ENCODE measurements around the gene HS6ST3. TPM values are rescaled to one million over a fixed set of nuclear protein-coding genes. Genes with fewer than 3 reads are reported as not detected.

The HS6ST3 gene
- polyA plus RNA-seq, 1 donor = 1.4 TPM

GRCh38 chr13:96415831-96416385 is 326.0 kb downstream of the HS6ST3 start:
- H3K27me3 ChIP-seq (ENCODE audit: control insufficient read depth, insufficient read depth, low read length) = no peaks in the 10 kb centered on the region
- H3K27ac ChIP-seq (ENCODE audit: low read length) = no peak overlapping the region
- no peaks in the 10 kb centered on the region for H3K36me3 ChIP-seq (ENCODE audit: control insufficient read depth, insufficient read depth, low read length)
- DNase-seq = no peak
- no peaks in the 10 kb centered on the region for H3K9me3 ChIP-seq (ENCODE audit: control insufficient read depth, low read depth, low read length)
- no peaks in the 10 kb centered on the region for H3K4me1 ChIP-seq (ENCODE audit: control insufficient read depth, insufficient read depth, low read length)
- no peak overlapping the region for H3K4me3 ChIP-seq (ENCODE audit: low read length)
- WGBS (ENCODE audit: insufficient coverage, low lambda C conversion rate) = no CpG with 5 or more reads among the region's 1 CpG

- no peaks in the 10 kb centered on the region for H3K36me3 ChIP-seq (ENCODE audit: control insufficient read depth, insufficient read depth, low read length)
- no peaks in the 10 kb centered on the region for H3K27me3 ChIP-seq (ENCODE audit: control insufficient read depth, insufficient read depth, low read length)
- 75% methylated on average over 2 of the region's 6 CpGs for WGBS (ENCODE audit: insufficient coverage, low lambda C conversion rate)
- no peak overlapping the region for H3K27ac ChIP-seq (ENCODE audit: low read length)
- no peak for DNase-seq
- no peaks in the 10 kb centered on the region for H3K4me1 ChIP-seq (ENCODE audit: control insufficient read depth, insufficient read depth, low read length)
- H3K4me3 ChIP-seq (ENCODE audit: low read length) = no peak overlapping the region
- H3K9me3 ChIP-seq (ENCODE audit: control insufficient read depth, low read depth, low read length) = no peaks in the 10 kb centered on the region
These were observed 328.2 kb downstream of the HS6ST3 start for GRCh38 chr13:96417939-96418685.

GRCh38 chr13:96421314-96421713 is 331.4 kb downstream of the HS6ST3 start:
- H3K4me3 ChIP-seq (ENCODE audit: low read length) = no peak overlapping the region
- H3K36me3 ChIP-seq (ENCODE audit: control insufficient read depth, insufficient read depth, low read length) = no peaks in the 10 kb centered on the region
- no peak for DNase-seq
- H3K27ac ChIP-seq (ENCODE audit: low read length) = no peak overlapping the region
- H3K27me3 ChIP-seq (ENCODE audit: control insufficient read depth, insufficient read depth, low read length) = no peaks in the 10 kb centered on the region
- H3K9me3 ChIP-seq (ENCODE audit: control insufficient read depth, low read depth, low read length) = no peaks in the 10 kb centered on the region
- no peaks in the 10 kb centered on the region for H3K4me1 ChIP-seq (ENCODE audit: control insufficient read depth, insufficient read depth, low read length)

- 90% methylated on average over 2 of the region's 4 CpGs for WGBS (ENCODE audit: insufficient coverage, low lambda C conversion rate)
- H3K4me3 ChIP-seq (ENCODE audit: low read length) = no peak overlapping the region
- H3K27me3 ChIP-seq (ENCODE audit: control insufficient read depth, insufficient read depth, low read length) = no peaks in the 10 kb centered on the region
- H3K4me1 ChIP-seq (ENCODE audit: control insufficient read depth, insufficient read depth, low read length) = no peaks in the 10 kb centered on the region
- no peak overlapping the region for H3K27ac ChIP-seq (ENCODE audit: low read length)
- no peaks in the 10 kb centered on the region for H3K36me3 ChIP-seq (ENCODE audit: control insufficient read depth, insufficient read depth, low read length)
- DNase-seq = no peak
- no peaks in the 10 kb centered on the region for H3K9me3 ChIP-seq (ENCODE audit: control insufficient read depth, low read depth, low read length)
These were observed 332.1 kb downstream of the HS6ST3 start for GRCh38 chr13:96422002-96422401.

GRCh38 chr13:96426167-96426566 is 336.3 kb downstream of the HS6ST3 start:
- Histone ChIP-seq H3K27me3 (ENCODE audit: control insufficient read depth, insufficient read depth, low read length) (no peaks in the 10 kb centered on the region), H3K27ac (ENCODE audit: low read length) (no peak overlapping the region), H3K36me3 (ENCODE audit: control insufficient read depth, insufficient read depth, low read length) (no peaks in the 10 kb centered on the region), H3K4me3 (ENCODE audit: low read length) (no peak overlapping the region), H3K4me1 (ENCODE audit: control insufficient read depth, insufficient read depth, low read length) (peaks cover 11% of the 10 kb centered on the region), H3K9me3 (ENCODE audit: control insufficient read depth, low read depth, low read length) (peaks cover 4% of the 10 kb centered on the region)
- DNase-seq = no peak
- 90% methylated on average over 2 of the region's 3 CpGs for WGBS (ENCODE audit: insufficient coverage, low lambda C conversion rate)

GRCh38 chr13:96428911-96429310 is 339.0 kb downstream of the HS6ST3 start:
- DNase-seq = peak; percentile 59 to 77
- Histone ChIP-seq H3K27me3 (ENCODE audit: control insufficient read depth, insufficient read depth, low read length) (no peaks in the 10 kb centered on the region), H3K4me3 (ENCODE audit: low read length) (no peak overlapping the region), H3K4me1 (ENCODE audit: control insufficient read depth, insufficient read depth, low read length) (peaks cover 11% of the 10 kb centered on the region), H3K27ac (ENCODE audit: low read length) (peak overlapping the region; percentile 62), H3K9me3 (ENCODE audit: control insufficient read depth, low read depth, low read length) (peaks cover 4% of the 10 kb centered on the region), H3K36me3 (ENCODE audit: control insufficient read depth, insufficient read depth, low read length) (no peaks in the 10 kb centered on the region)
- WGBS (ENCODE audit: insufficient coverage, low lambda C conversion rate) = 34% methylated on average over 4 of the region's 5 CpGs

- Histone ChIP-seq H3K9me3 (ENCODE audit: control insufficient read depth, low read depth, low read length) (peaks cover 4% of the 10 kb centered on the region), H3K4me1 (ENCODE audit: control insufficient read depth, insufficient read depth, low read length) (peaks cover 11% of the 10 kb centered on the region), H3K27me3 (ENCODE audit: control insufficient read depth, insufficient read depth, low read length) (no peaks in the 10 kb centered on the region), H3K36me3 (ENCODE audit: control insufficient read depth, insufficient read depth, low read length) (no peaks in the 10 kb centered on the region), H3K27ac (ENCODE audit: low read length) (no peak overlapping the region), H3K4me3 (ENCODE audit: low read length) (no peak overlapping the region)
- 100% methylated on average over 3 of the region's 5 CpGs for WGBS (ENCODE audit: insufficient coverage, low lambda C conversion rate)
- no peak for DNase-seq
These were observed 341.2 kb downstream of the HS6ST3 start for GRCh38 chr13:96431044-96431581.

GRCh38 chr13:96444676-96445075 is 354.8 kb downstream of the HS6ST3 start:
- WGBS (ENCODE audit: insufficient coverage, low lambda C conversion rate) = 88% methylated on average over 2 of the region's 3 CpGs
- Histone ChIP-seq H3K4me3 (ENCODE audit: low read length) (no peak overlapping the region), H3K27me3 (ENCODE audit: control insufficient read depth, insufficient read depth, low read length) (no peaks in the 10 kb centered on the region), H3K36me3 (ENCODE audit: control insufficient read depth, insufficient read depth, low read length) (no peaks in the 10 kb centered on the region), H3K27ac (ENCODE audit: low read length) (no peak overlapping the region), H3K4me1 (ENCODE audit: control insufficient read depth, insufficient read depth, low read length) (no peaks in the 10 kb centered on the region), H3K9me3 (ENCODE audit: control insufficient read depth, low read depth, low read length) (no peaks in the 10 kb centered on the region)
- no peak for DNase-seq

- H3K36me3 ChIP-seq (ENCODE audit: control insufficient read depth, insufficient read depth, low read length) = no peaks in the 10 kb centered on the region
- DNase-seq = no peak
- H3K27me3 ChIP-seq (ENCODE audit: control insufficient read depth, insufficient read depth, low read length) = no peaks in the 10 kb centered on the region
- no peaks in the 10 kb centered on the region for H3K9me3 ChIP-seq (ENCODE audit: control insufficient read depth, low read depth, low read length)
- no peaks in the 10 kb centered on the region for H3K4me1 ChIP-seq (ENCODE audit: control insufficient read depth, insufficient read depth, low read length)
- no peak overlapping the region for H3K4me3 ChIP-seq (ENCODE audit: low read length)
- no peak overlapping the region for H3K27ac ChIP-seq (ENCODE audit: low read length)
- 100% methylated on average over 1 of the region's 1 CpG for WGBS (ENCODE audit: insufficient coverage, low lambda C conversion rate)
These were observed 360.0 kb downstream of the HS6ST3 start for GRCh38 chr13:96449920-96450319.

- H3K9me3 ChIP-seq (ENCODE audit: control insufficient read depth, low read depth, low read length) = no peaks in the 10 kb centered on the region
- DNase-seq = no peak
- no peak overlapping the region for H3K4me3 ChIP-seq (ENCODE audit: low read length)
- H3K36me3 ChIP-seq (ENCODE audit: control insufficient read depth, insufficient read depth, low read length) = no peaks in the 10 kb centered on the region
- H3K27ac ChIP-seq (ENCODE audit: low read length) = no peak overlapping the region
- no peaks in the 10 kb centered on the region for H3K4me1 ChIP-seq (ENCODE audit: control insufficient read depth, insufficient read depth, low read length)
- H3K27me3 ChIP-seq (ENCODE audit: control insufficient read depth, insufficient read depth, low read length) = no peaks in the 10 kb centered on the region
- WGBS (ENCODE audit: insufficient coverage, low lambda C conversion rate) = 73% methylated on average over 2 of the region's 4 CpGs
These were observed 360.6 kb downstream of the HS6ST3 start for GRCh38 chr13:96450326-96451020.

Measured in large intestine (tissue), 3 donors.